Liver (tissue), 9 donors: ENCODE data around the gene GLB1L3. TPM values are rescaled to one million over a fixed set of nuclear protein-coding genes. Genes with fewer than 3 reads are reported as not detected.

Experiments
- DNase-seq: peaks from one replicate; pipeline ENCODE4 v3.0.0-alpha.2; 2017; ENCODE audit warnings: low spot score
- H3K27ac ChIP-seq, 2 donors: one replicate each; pipeline ENCODE4 v1.7.0; 2013; ENCODE audit warnings: inconsistent platforms in 2 of 2, low read length in 2 of 2, control low read depth in 1 of 2, low read depth in 1 of 2, mild to moderate bottlenecking in 1 of 2
- H3K27me3 ChIP-seq, 4 donors: one replicate each; pipeline versions ENCODE4 v1.6.1 to v1.7.0; 2013; ENCODE audit warnings: low read length in 3 of 4, inconsistent platforms in 1 of 4, mild to moderate bottlenecking in 1 of 4, moderate library complexity in 1 of 4; ENCODE audit not compliant: control insufficient read depth in 4 of 4, insufficient read depth in 4 of 4
- H3K36me3 ChIP-seq, 4 donors: one replicate each; pipeline versions ENCODE4 v1.6.1 to v1.7.0; 2013; ENCODE audit warnings: low read length in 3 of 4, mild to moderate bottlenecking in 3 of 4, low read depth in 1 of 4, moderate library complexity in 1 of 4; ENCODE audit not compliant: control insufficient read depth in 4 of 4, insufficient read depth in 3 of 4
- H3K4me1 ChIP-seq, 4 donors: one replicate each; pipeline versions ENCODE4 v1.6.1 to v1.7.0; 2013; ENCODE audit warnings: low read length in 3 of 4, mild to moderate bottlenecking in 3 of 4, moderate library complexity in 1 of 4; ENCODE audit not compliant: control insufficient read depth in 4 of 4, insufficient read depth in 4 of 4
- H3K4me3 ChIP-seq, 3 donors: one replicate each; pipeline versions ENCODE4 v1.6.1 to v1.7.0; 2013; ENCODE audit warnings: low read length in 3 of 3, control low read depth in 1 of 3, low read depth in 1 of 3, mild to moderate bottlenecking in 1 of 3
- H3K9ac ChIP-seq, 2 donors: one replicate each; pipeline ENCODE4 v1.7.0; 2013; ENCODE audit warnings: low read length in 2 of 2, mild to moderate bottlenecking in 2 of 2, moderate library complexity in 2 of 2, control low read depth in 1 of 2, low read depth in 1 of 2
- H3K9me3 ChIP-seq, 4 donors: one replicate each; pipeline versions ENCODE4 v1.6.1 to v1.7.0; 2013; ENCODE audit warnings: low read length in 3 of 4; ENCODE audit not compliant: control insufficient read depth in 4 of 4
- ATF3 ChIP-seq: IDR thresholded peaks from 2 replicates; pipeline ENCODE4 v1.6.1; 2016; ENCODE audit warnings: antibody characterized with exemption
- CTCF ChIP-seq: fragments of 150-350 bp; IDR thresholded peaks from 2 replicates; pipeline ENCODE4 v1.5.1; 2017; ENCODE audit warnings: improper control_type of control experiment, low read depth, low read length; ENCODE audit not compliant: missing input control
- EGR1 ChIP-seq, 2 donors: IDR thresholded peaks; 2 replicates each; pipeline ENCODE4 v1.6.1; 2016 to 2018; ENCODE audit warnings: antibody characterized with exemption in 2 of 2, low read depth in 2 of 2
- FOXA1 ChIP-seq: IDR thresholded peaks from 2 replicates; pipeline ENCODE4 v1.6.1; 2016; ENCODE audit warnings: antibody characterized with exemption
- FOXA2 ChIP-seq: IDR thresholded peaks from 2 replicates; pipeline ENCODE4 v1.6.1; 2016; ENCODE audit warnings: antibody characterized with exemption
- GABPA ChIP-seq, 2 donors: IDR thresholded peaks in 1 of 2; conservative IDR thresholded peaks in 1 of 2; 2 replicates each; pipeline ENCODE4 v1.6.1; 2016; ENCODE audit warnings: antibody characterized with exemption in 2 of 2, mild to moderate bottlenecking in 1 of 2, moderate library complexity in 1 of 2
- HNF4A ChIP-seq, 2 donors: conservative IDR thresholded peaks; 2 replicates each; pipeline ENCODE4 v1.6.1; 2016; ENCODE audit warnings: antibody characterized with exemption in 2 of 2, mild to moderate bottlenecking in 2 of 2
- HNF4G ChIP-seq: IDR thresholded peaks from 2 replicates; pipeline ENCODE4 v1.6.1; 2016; ENCODE audit warnings: antibody characterized with exemption
- JUND ChIP-seq, 2 donors: IDR thresholded peaks; 2 replicates each; pipeline ENCODE4 v1.6.1; 2016; ENCODE audit warnings: antibody characterized with exemption in 2 of 2
- MAX ChIP-seq: IDR thresholded peaks from 2 replicates; pipeline ENCODE4 v1.6.1; 2016; ENCODE audit warnings: antibody characterized with exemption
- NR2F2 ChIP-seq: IDR thresholded peaks from 2 replicates; pipeline ENCODE4 v1.6.1; 2016; ENCODE audit warnings: antibody characterized with exemption
- RAD21 ChIP-seq, 2 donors: IDR thresholded peaks; 2 replicates each; pipeline ENCODE4 v1.6.1; 2016; ENCODE audit warnings: antibody characterized with exemption in 2 of 2, mild to moderate bottlenecking in 2 of 2
- REST ChIP-seq: IDR thresholded peaks from 2 replicates; pipeline ENCODE4 v1.6.1; 2016; ENCODE audit warnings: antibody characterized with exemption, mild to moderate bottlenecking
- RXRA ChIP-seq, 2 donors: IDR thresholded peaks; 2 replicates each; pipeline ENCODE4 v1.6.1; 2017 to 2018; ENCODE audit warnings: antibody characterized with exemption in 2 of 2, mild to moderate bottlenecking in 1 of 2
- SP1 ChIP-seq: IDR thresholded peaks from 2 replicates; pipeline ENCODE4 v1.6.1; 2018; ENCODE audit warnings: antibody characterized with exemption, mild to moderate bottlenecking
- TAF1 ChIP-seq: conservative IDR thresholded peaks from 2 replicates; pipeline ENCODE4 v1.6.1; 2016; ENCODE audit warnings: antibody characterized with exemption, mild to moderate bottlenecking
- YY1 ChIP-seq: IDR thresholded peaks from 2 replicates; pipeline ENCODE4 v1.6.1; 2016; ENCODE audit warnings: antibody characterized with exemption, mild to moderate bottlenecking
- ZBTB33 ChIP-seq: IDR thresholded peaks from 2 replicates; pipeline ENCODE4 v1.6.1; 2016; ENCODE audit warnings: antibody characterized with exemption
- WGBS: extraction: QIAGEN DNeasy Blood & Tissue Kit; methylation state at CpG from one replicate; pipeline ENCODE4 v1.1.7; 2013; 5-methylcytosine and 5-hydroxymethylcytosine counted together
- polyA plus RNA-seq, 2 donors: library from polyadenylated mRNA; stranded (reverse) in 1 of 2; unstranded in 1 of 2; fragments of 200-250 nt in 1 of 2; fragments of >200 nt in 1 of 2; fragmentation: Nextera tagmentation in 1 of 2; extraction: Ambion mirVana in 1 of 2; gene quantifications; one replicate each; pipeline versions ENCODE4 v1.2.1 to v1.2.3, GENCODE V29; 2013 to 2015
- total RNA-seq, 2 donors: library from RNA; depleted of rRNA; stranded (reverse); fragments of >200 nt; gene quantifications; one replicate each; pipeline ENCODE4 v1.2.3, GENCODE V29; 2014
- donor health status: healthy.
- donor health status: healthy.
- donor health status: healthy.
- donor health status: healthy.
- donor health status: healthy.

GLB1L3 gene
- total and polyA plus RNA-seq, 4 donors: 0.08 TPM; not detected in 3

GRCh38 chr11:134235399-134235798 is 40.8 kb upstream of the GLB1L3 start:
- Histone ChIP-seq H3K4me3 (no peak overlapping the region), H3K27ac (peak overlapping the region; percentile 28 to 35), H3K9ac (peak overlapping the region in 1 of 2 donors; percentile 39), H3K27me3 (no peaks in the 10 kb centered on the region), H3K4me1 (peaks cover 12 to 33% (median 26%) of the 10 kb centered on the region in 4 donors), H3K9me3 (no peaks in the 10 kb centered on the region), H3K36me3 (peaks cover 0 to 19% (median 4%) of the 10 kb centered on the region in 4 donors)
- WGBS: 50% methylated on average over 3 of the region's 3 CpGs
- no peak for DNase-seq
- TF ChIP-seq FOXA1: no peak
- TF ChIP-seq HNF4A (conservative IDR thresholded peaks at IDR 0.05): peak; percentile 88 to 93
- TF ChIP-seq GABPA (IDR thresholded peaks at IDR 0.05 in 1 of 2, conservative IDR thresholded peaks at IDR 0.05 in 1 of 2): no peak
- peak in 1 of 2 donors; percentile 29 for TF ChIP-seq RAD21 (IDR thresholded peaks at IDR 0.05)
- peak; percentile 28 for TF ChIP-seq ZBTB33
- peak; percentile 31 for TF ChIP-seq YY1
- no peak for TF ChIP-seq TAF1
- TF ChIP-seq ATF3: no peak
- TF ChIP-seq HNF4G: peak; percentile 8
- no peak for TF ChIP-seq MAX
- TF ChIP-seq JUND (IDR thresholded peaks at IDR 0.05): peak in 1 of 2 donors; percentile 35
- TF ChIP-seq NR2F2: peak; percentile 31
- no peak for TF ChIP-seq CTCF
- no peak for TF ChIP-seq EGR1 (IDR thresholded peaks at IDR 0.05; ENCODE audit: low read depth in 2 of 2)
- TF ChIP-seq REST: peak; percentile 41
- peak; percentile 61 to 84 for TF ChIP-seq RXRA (IDR thresholded peaks at IDR 0.05)
- peak; percentile 50 for TF ChIP-seq SP1
- no peak for TF ChIP-seq FOXA2
